PFSK-1 (cell line): Measurements from ENCODE around the gene SLC4A2.

Experiments used
- TAF1 ChIP-seq: IDR thresholded peaks from 2 replicates; pipeline ENCODE4 v1.6.1; 2012; ENCODE audit warnings: low read length, control low read depth, borderline replicate concordance; ENCODE audit not compliant: insufficient read depth
- TF ChIP-seq, protein P1 (sequence below), 2 experiments: IDR thresholded peaks; 2 replicates each; pipeline versions ENCODE4 v1.6.1 to v1.8.0; 2011 to 2012; ENCODE audit warnings: low read depth in 2 of 2, low read length in 2 of 2, control low read depth in 1 of 2, inconsistent platforms in 1 of 2, mild to moderate bottlenecking in 1 of 2, moderate library complexity in 1 of 2; ENCODE audit not compliant: insufficient read depth in 1 of 2

DNA sequence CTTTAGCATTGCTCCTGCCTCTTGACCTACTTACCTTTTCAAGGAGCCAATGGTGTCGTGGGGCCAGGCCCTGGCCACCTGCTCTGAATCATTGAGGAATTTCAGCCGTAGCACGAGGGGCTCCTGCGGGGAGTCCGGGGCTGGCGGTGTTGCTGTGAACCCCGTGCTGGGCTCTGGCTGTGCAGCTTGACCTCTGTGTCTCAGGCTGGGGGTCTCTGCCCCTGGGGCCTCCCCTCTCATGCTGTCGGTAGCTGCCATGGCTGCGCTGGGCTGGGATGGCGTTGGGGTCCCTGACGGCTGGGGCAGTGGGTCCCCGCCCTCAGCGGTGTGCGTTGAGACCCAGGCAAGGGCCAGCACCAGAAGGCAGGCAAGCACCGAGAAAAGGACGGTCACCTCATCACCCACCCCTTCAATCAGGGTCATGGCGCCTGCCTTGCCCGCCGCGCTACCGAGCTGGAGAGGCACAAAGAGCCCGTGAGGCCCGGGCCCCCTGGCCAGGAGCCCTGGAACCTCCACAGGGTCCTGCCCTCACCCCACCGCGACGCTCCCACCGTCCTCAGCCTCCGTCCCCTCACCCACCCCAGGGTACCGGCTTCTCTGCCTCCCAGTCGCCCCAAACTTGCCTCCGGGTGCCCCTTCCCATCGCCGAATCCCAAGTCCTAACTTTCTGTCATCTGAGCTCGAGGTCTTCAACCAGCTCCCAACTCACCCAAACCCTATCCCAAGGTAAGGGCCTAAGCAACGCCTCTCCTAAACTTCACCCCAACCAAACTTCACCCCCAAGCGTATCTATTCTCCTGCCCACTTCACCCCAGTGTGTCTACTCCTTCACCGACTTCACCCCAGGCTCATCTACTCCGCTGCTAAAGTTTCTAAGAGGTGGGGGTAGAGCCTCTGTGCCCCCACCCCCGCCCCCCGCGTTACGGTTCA lies 23.0 kb downstream of the SLC4A2 start:
- TF ChIP-seq TAF1, result no peak
- TF ChIP-seq, protein P1, sequence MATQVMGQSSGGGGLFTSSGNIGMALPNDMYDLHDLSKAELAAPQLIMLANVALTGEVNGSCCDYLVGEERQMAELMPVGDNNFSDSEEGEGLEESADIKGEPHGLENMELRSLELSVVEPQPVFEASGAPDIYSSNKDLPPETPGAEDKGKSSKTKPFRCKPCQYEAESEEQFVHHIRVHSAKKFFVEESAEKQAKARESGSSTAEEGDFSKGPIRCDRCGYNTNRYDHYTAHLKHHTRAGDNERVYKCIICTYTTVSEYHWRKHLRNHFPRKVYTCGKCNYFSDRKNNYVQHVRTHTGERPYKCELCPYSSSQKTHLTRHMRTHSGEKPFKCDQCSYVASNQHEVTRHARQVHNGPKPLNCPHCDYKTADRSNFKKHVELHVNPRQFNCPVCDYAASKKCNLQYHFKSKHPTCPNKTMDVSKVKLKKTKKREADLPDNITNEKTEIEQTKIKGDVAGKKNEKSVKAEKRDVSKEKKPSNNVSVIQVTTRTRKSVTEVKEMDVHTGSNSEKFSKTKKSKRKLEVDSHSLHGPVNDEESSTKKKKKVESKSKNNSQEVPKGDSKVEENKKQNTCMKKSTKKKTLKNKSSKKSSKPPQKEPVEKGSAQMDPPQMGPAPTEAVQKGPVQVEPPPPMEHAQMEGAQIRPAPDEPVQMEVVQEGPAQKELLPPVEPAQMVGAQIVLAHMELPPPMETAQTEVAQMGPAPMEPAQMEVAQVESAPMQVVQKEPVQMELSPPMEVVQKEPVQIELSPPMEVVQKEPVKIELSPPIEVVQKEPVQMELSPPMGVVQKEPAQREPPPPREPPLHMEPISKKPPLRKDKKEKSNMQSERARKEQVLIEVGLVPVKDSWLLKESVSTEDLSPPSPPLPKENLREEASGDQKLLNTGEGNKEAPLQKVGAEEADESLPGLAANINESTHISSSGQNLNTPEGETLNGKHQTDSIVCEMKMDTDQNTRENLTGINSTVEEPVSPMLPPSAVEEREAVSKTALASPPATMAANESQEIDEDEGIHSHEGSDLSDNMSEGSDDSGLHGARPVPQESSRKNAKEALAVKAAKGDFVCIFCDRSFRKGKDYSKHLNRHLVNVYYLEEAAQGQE (IDR thresholded peaks at IDR 0.05; ENCODE audit: insufficient read depth in 1 of 2, low read depth in 2 of 2, low read length in 2 of 2), result no peak
